Measurements from ENCODE around the gene OBSL1. TPM values are rescaled to one million over a fixed set of nuclear protein-coding genes. Genes with fewer than 3 reads are reported as not detected.

OBSL1 gene
- total RNA-seq, 1 experiment from 2014 or later = 53.1 TPM

DNA sequence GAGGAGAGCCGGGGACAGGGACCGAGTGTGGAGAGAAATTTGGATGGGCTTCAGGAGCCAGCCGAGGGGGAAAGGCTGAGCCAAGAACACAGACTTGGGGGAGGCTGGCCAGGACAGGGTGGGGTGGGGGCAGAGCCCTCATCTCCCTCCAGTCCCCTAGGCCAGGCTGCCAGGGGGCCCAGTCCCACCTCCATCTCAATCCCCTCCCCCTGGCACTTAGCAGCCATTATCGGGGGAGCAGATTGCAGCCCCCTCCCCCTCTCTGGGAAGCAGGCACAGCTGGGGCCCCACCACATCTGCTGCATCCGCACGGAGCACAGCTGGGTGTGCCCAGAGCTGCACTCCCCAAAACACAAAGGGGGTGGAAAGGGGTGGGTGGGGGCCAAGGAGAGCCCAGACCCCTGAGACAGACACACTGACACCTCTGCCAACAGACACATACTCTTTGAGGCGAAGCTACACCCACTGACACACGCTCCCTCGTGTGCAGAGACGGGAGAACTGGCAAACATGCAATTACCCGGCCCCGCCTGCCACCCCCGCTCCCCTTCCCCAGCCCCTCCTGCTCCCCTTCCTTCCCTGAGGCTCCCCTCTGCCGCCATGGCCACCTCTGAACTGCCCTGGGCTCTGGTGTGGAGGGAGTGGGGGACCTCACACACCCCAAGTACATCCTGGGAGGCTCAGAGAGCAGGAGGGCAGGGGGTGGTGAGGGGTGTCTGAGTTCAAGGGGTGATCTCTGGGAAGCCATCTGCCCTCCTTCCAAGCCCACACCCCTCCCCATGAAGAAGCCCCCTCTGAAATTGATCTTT, 62.2 kb downstream of the OBSL1 start:
- H3K27me3 ChIP-seq (replicated peaks) = peaks cover 44% of the 10 kb centered on the region
- no peak overlapping the region for H3K4me3 ChIP-seq
- no peak for DNase-seq (ENCODE audit: low read depth in 1 of 2, low spot score in 2 of 2)
- no peaks in the 10 kb centered on the region for H3K9me3 ChIP-seq (replicated peaks)
- no peak overlapping the region for H3K27ac ChIP-seq
- H3K36me3 ChIP-seq = peaks cover 5% of the 10 kb centered on the region
- peaks cover 10% of the 10 kb centered on the region for H3K4me1 ChIP-seq (replicated peaks)

DNA sequence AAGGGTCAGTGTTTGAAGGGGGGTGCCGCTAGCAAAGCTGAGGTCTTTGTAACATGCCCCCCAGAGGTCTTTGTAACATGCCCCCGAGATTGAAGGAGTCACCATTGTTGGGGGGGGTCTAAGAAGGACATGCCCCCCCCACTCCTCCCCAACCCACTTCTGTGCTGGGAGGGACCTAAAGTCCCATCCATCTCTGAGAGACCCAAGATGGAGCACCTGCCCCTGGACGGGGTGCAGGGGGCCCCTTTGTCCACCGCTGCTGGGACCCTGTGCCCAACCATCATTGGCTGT, 63.0 kb downstream of the OBSL1 start:
- Histone ChIP-seq H3K27ac (no peak overlapping the region), H3K36me3 (peaks cover 7% of the 10 kb centered on the region), H3K27me3 (replicated peaks) (peaks cover 36% of the 10 kb centered on the region), H3K4me3 (no peak overlapping the region), H3K4me1 (replicated peaks) (peaks cover 10% of the 10 kb centered on the region), H3K9me3 (replicated peaks) (no peaks in the 10 kb centered on the region)
- DNase-seq (ENCODE audit: low read depth in 1 of 2, low spot score in 2 of 2) = no peak

DNA sequence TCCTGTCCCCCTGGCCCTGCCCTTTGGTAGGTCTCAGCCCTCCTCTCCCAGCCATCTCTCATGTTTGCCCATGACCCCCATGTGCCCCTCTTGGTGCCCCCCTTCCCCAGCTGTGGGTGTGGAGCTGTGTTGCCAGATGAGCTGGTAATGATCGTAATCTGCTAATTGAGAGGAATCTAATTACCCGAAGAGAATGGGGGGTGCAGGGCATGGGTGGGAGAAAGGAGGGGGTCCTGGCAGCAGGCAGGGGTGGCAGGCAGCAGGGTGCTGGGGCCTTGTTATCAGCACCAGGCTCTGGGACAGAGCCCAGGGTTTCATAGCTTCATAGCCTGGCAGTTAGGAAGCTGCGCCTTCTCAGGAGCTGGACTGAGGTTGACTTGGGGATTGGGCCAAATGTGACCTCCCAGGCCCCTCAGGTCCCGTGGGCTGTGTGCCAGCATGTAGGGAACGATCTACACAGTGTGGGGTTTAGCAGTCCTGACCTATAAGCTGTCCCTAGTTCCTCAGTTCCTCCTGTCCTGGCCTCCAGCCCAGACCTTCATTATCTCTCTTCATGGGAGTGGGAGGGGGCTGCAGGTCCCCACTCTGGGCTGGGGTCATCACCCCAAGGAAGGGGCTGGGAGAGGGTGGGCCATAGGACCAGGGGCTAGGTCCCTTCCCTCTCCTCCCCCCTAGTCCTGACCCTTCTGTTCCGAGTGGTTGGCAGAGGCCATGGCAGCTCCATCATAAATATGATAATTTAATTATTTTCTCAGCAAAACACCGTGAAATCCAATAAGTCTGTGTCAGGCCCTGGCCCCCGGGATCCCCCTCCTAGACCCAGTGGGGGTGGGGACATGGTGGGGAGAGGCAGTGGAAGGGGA, 63.5 kb downstream of the OBSL1 start:
- Histone ChIP-seq H3K36me3 (peaks cover 7% of the 10 kb centered on the region), H3K4me3 (no peak overlapping the region), H3K27me3 (replicated peaks) (peaks cover 31% of the 10 kb centered on the region), H3K9me3 (replicated peaks) (no peaks in the 10 kb centered on the region), H3K27ac (no peak overlapping the region), H3K4me1 (replicated peaks) (peaks cover 10% of the 10 kb centered on the region)
- no peak for DNase-seq (ENCODE audit: low read depth in 1 of 2, low spot score in 2 of 2)

DNA sequence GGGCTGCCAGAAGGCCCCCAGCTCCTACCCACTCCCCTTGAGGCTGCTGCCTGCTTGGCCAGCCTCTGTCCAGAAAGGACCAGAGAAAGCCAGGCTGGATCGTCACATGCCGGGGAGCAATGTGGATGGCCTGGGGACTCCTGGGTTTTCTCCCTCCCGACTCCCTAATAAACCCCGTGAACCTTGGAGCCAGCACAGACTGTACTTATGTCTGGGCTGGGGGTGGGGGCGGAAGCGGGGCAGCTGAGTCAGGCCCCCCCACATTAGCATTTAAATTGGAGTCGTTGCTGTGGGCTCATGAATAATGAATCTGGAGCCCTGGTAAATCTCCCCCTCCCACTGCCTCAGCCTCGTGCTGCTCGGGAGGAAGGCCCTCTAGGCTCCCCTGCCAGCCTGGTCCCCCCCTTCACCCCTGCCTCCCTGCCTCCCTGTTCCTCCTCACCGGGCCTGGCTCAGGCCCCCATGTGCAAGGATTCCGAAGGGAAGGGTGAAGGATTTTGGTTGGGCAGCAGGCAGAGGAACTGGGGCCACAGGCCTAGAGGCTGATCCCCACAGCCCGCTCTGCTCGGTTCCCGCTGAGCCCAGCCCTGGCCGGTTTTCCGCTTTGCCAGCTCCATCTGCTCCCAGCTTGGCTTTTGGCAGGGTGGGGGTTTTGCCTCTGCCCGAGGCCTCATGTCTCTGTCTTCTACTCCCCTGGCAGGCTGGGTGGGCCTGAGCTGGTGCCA, 64.4 kb downstream of the OBSL1 start:
- Histone ChIP-seq H3K4me3 (no peak overlapping the region), H3K36me3 (peaks cover 10% of the 10 kb centered on the region), H3K9me3 (replicated peaks) (no peaks in the 10 kb centered on the region), H3K27me3 (replicated peaks) (peaks cover 22% of the 10 kb centered on the region), H3K27ac (no peak overlapping the region), H3K4me1 (replicated peaks) (peaks cover 10% of the 10 kb centered on the region)
- no peak for DNase-seq (ENCODE audit: low read depth in 1 of 2, low spot score in 2 of 2)

DNA sequence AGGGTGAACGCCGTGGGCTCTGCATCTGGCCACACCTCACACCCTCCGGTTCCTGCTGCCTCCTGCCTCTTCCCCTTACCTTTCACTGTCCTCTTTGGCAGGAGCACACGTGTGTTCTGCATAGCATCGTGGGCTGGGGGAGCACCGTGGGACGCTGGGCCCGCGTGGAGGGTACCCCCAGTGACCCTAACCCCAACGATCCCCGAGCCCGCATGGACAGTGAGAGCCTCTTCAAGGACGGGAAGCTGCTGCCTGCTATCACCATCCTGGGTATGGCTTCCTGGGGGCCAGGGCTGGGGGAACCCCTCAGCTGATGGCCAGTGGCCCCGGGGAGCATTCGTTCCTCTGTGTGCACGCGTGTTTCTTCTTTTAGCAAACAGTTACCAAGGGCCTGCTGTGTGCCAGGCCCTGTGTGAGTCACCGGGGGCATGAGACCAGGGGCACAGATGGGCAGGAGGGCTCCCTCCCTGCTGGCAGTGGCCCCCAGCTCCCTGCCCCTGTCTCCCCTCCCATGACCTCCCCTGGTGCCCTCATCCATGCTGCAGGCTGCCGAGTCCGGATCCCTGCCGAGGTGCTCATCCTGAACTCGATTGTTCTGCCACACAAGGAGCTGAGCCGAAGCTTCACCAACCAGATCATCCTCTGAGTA, 65.1 kb downstream of the OBSL1 start:
- Histone ChIP-seq H3K27me3 (replicated peaks) (peaks cover 18% of the 10 kb centered on the region), H3K4me3 (no peak overlapping the region), H3K9me3 (replicated peaks) (no peaks in the 10 kb centered on the region), H3K36me3 (peaks cover 10% of the 10 kb centered on the region), H3K27ac (no peak overlapping the region), H3K4me1 (replicated peaks) (peaks cover 10% of the 10 kb centered on the region)
- no peak for DNase-seq (ENCODE audit: low read depth in 1 of 2, low spot score in 2 of 2)

DNA sequence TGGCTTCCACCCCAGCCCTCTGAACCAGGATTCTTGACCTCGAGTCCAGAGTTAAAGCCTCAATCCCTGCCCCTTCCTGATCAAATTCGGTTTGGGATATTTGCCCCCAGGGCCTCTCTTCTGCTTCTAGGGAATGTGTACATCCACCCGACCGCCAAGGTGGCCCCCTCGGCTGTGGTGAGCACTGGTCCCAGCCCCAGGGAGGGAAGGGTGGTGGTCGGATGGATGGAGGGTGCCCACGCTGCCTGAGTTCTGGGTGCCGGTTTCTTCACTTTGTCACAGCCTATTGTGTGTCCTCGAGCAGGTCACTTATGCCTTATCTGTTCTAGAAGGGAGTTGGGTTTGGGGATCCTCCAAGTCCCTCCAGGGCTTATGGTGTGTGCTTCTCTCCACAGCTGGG, 65.8 kb downstream of the OBSL1 start:
- Histone ChIP-seq H3K27me3 (replicated peaks) (peaks cover 11% of the 10 kb centered on the region), H3K36me3 (peaks cover 10% of the 10 kb centered on the region), H3K27ac (no peak overlapping the region), H3K9me3 (replicated peaks) (no peaks in the 10 kb centered on the region), H3K4me1 (replicated peaks) (peaks cover 10% of the 10 kb centered on the region), H3K4me3 (no peak overlapping the region)
- no peak for DNase-seq (ENCODE audit: low read depth in 1 of 2, low spot score in 2 of 2)

DNA sequence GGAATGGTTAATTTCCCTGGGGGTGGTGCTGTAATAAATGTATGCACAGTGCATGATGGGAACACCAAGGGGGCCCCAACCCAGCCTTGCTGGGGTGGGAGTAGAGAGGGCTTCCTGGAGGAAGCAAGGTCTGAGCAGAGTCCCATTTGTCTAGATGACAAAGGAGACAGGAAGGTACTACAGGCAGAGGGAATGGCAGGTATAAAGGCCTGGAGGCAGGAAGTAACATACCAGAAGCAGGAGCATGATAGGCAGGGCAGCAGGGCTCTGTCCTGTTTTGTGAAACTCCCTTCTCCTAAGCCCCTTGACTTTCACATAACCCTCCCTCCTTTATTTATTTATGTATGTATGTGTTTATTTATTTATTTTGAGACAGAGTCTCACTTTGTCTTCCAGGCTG, 68.7 kb downstream of the OBSL1 start:
- H3K4me3 ChIP-seq = no peak overlapping the region
- H3K27me3 ChIP-seq (replicated peaks) = no peaks in the 10 kb centered on the region
- DNase-seq (ENCODE audit: low read depth in 1 of 2, low spot score in 2 of 2) = no peak
- no peak overlapping the region for H3K27ac ChIP-seq
- H3K36me3 ChIP-seq = peaks cover 10% of the 10 kb centered on the region
- peaks cover 17% of the 10 kb centered on the region for H3K4me1 ChIP-seq (replicated peaks)
- no peaks in the 10 kb centered on the region for H3K9me3 ChIP-seq (replicated peaks)

DNA sequence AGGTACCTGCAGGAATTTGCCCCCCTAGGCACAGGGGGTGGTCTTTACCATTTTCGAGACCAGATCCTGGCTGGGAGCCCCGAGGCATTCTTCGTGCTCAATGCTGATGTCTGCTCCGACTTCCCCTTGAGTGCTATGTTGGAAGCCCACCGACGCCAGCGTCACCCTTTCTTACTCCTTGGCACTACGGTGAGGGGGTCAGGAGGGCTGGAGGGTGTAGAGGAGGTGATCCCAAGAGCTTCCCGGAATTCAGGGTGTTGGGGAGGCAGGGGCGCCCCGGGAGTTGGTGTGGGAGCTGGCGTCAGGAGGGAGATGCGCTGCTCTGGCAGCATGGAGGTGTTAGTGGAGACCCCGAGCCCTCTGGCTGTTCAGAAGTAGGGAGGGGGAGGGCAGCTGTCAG, 69.5 kb downstream of the OBSL1 start:
- Histone ChIP-seq H3K27me3 (replicated peaks) (no peaks in the 10 kb centered on the region), H3K4me3 (no peak overlapping the region), H3K36me3 (peaks cover 10% of the 10 kb centered on the region), H3K27ac (no peak overlapping the region), H3K9me3 (replicated peaks) (no peaks in the 10 kb centered on the region), H3K4me1 (replicated peaks) (peaks cover 22% of the 10 kb centered on the region)
- no peak for DNase-seq (ENCODE audit: low read depth in 1 of 2, low spot score in 2 of 2)

Other genes with a start within 250 kb of the OBSL1 start
- gene RESP18, start 238.8 kb downstream of the OBSL1 start, total RNA-seq (2014; rRNA removed; shearing (Covaris generic)) = not detected in 2 replicates
- gene DNPEP, start 183.6 kb downstream of the OBSL1 start, total RNA-seq (2014; rRNA removed; shearing (Covaris generic)) = 25.5 and 56.1 TPM in 2 replicates
- 0.13 TPM in 1 of 2 replicates, not detected in the other for gene DES, start 153.2 kb downstream of the OBSL1 start, total RNA-seq (2014; rRNA removed; shearing (Covaris generic))
- 0.44 and 4.2 TPM in 2 replicates for gene SPEG, start 136.7 kb downstream of the OBSL1 start, total RNA-seq (2014; rRNA removed; shearing (Covaris generic))
- gene GMPPA, start 72.6 kb downstream of the OBSL1 start, total RNA-seq (2014; rRNA removed; shearing (Covaris generic)) = 40.5 and 47.0 TPM in 2 replicates
- gene ASIC4, start 57.1 kb downstream of the OBSL1 start, total RNA-seq (2014; rRNA removed; shearing (Covaris generic)) = not detected in 2 replicates
- 113 and 125 TPM in 2 replicates for gene CHPF, start 27.7 kb downstream of the OBSL1 start, total RNA-seq (2014; rRNA removed; shearing (Covaris generic))
- 0.03 and 0.37 TPM in 2 replicates for gene TMEM198, start 27.5 kb downstream of the OBSL1 start, total RNA-seq (2014; rRNA removed; shearing (Covaris generic))
- 0.11 TPM in 1 of 2 replicates, not detected in the other for gene INHA, start 771 bp upstream of the OBSL1 start, total RNA-seq (2014; rRNA removed; shearing (Covaris generic))
- 11.7 and 29.2 TPM in 2 replicates for gene STK11IP, start 26.3 kb upstream of the OBSL1 start, total RNA-seq (2014; rRNA removed; shearing (Covaris generic))
- gene SLC4A3, start 56.1 kb upstream of the OBSL1 start, total RNA-seq (2014; rRNA removed; shearing (Covaris generic)) = 4.0 and 4.1 TPM in 2 replicates